ENCODE results near the gene NDOR1.

Gene NDOR1

GRCh38 chr9:137223078-137223970, 17.8 kb downstream of the NDOR1 start:
- TF ChIP-seq, protein P1, sequence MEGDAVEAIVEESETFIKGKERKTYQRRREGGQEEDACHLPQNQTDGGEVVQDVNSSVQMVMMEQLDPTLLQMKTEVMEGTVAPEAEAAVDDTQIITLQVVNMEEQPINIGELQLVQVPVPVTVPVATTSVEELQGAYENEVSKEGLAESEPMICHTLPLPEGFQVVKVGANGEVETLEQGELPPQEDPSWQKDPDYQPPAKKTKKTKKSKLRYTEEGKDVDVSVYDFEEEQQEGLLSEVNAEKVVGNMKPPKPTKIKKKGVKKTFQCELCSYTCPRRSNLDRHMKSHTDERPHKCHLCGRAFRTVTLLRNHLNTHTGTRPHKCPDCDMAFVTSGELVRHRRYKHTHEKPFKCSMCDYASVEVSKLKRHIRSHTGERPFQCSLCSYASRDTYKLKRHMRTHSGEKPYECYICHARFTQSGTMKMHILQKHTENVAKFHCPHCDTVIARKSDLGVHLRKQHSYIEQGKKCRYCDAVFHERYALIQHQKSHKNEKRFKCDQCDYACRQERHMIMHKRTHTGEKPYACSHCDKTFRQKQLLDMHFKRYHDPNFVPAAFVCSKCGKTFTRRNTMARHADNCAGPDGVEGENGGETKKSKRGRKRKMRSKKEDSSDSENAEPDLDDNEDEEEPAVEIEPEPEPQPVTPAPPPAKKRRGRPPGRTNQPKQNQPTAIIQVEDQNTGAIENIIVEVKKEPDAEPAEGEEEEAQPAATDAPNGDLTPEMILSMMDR (IDR thresholded peaks at IDR 0.05): no peak

- TF ChIP-seq, protein P1 (IDR thresholded peaks at IDR 0.05): no peak
Measured at GRCh38 chr9:137224830-137225694, 19.6 kb downstream of the NDOR1 start, which contains the start of gene CYSRT1. Gene CYSRT1, plus strand, starts transcription at chr9:137225174. Its CDS starts 448 bp downstream, at chr9:137225622.

DNA sequence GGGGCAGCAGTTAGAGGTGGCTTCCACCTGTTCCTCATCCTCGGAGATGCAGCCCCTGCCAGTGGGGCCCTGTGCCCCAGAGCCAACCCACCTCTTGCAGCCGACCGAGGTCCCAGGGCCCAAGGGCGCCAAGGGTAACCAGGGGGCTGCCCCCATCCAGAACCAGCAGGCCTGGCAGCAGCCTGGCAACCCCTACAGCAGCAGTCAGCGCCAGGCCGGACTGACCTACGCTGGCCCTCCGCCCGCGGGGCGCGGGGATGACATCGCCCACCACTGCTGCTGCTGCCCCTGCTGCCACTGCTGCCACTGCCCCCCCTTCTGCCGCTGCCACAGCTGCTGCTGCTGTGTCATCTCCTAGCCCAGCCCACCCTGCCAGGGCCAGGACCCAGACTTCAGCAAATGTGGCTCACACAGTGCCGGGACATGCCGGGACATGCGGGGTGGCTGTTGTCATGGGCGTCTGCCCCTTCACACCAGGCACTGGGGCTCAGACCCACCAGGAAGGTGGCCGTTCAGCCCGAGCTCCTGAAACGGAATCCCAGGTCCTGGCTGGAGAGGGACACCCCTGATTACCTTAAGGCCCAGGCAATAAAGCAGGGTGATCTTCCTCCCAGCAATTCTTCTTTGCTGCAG, 20.3 kb downstream of the NDOR1 start:
- TF ChIP-seq, protein P1 (IDR thresholded peaks at IDR 0.05): no peak

- TF ChIP-seq, protein P1 (IDR thresholded peaks at IDR 0.05): no peak
Measured at GRCh38 chr9:137226338-137227053, 21.0 kb downstream of the NDOR1 start.

DNA sequence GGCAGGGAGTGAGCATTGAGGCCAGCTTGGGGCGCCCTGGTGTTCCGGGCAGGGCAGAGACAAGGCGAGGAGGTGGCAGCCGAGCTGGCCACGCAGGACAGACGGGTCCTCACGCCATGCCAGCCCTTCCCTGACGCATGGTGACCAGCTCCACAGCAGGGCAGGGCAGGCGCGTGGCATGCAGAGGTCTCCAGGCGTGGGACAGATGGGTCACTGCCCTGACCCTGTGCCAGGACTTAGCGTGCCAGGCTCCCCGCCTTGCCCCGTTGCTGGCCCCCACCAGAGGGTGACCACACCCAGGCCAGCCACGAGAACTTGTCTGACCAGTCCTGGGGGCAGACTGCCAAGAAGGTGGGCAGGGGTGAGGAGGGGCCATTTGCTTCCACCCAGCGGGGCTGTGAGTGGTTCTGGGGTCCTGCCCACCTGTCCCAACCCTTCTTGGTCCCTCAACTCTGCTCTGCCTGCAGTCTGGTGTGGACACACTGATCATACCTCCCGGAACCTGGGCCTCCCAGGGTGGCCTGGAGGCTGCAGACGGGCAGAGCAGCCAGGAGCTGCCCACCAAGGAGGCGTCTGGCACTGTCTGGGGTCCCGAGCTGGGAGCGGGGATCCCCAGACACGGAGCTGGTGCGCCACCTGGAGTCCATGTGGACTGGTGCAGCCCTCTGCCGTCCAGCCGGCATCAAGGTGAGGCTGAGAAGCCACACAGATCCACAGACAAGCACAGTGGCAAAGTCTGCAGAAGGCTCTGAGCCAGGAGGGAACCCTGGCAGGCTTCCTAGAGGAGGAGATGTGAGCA, 21.8 kb downstream of the NDOR1 start, which contains the start of gene RNF224:
Gene RNF224, plus strand, starts transcription at position 449 of the 799 bp plus-strand sequence. CDS start 834 bp downstream, outside the sequence.
- TF ChIP-seq, protein P1 (IDR thresholded peaks at IDR 0.05): peak; percentile 94

DNA sequence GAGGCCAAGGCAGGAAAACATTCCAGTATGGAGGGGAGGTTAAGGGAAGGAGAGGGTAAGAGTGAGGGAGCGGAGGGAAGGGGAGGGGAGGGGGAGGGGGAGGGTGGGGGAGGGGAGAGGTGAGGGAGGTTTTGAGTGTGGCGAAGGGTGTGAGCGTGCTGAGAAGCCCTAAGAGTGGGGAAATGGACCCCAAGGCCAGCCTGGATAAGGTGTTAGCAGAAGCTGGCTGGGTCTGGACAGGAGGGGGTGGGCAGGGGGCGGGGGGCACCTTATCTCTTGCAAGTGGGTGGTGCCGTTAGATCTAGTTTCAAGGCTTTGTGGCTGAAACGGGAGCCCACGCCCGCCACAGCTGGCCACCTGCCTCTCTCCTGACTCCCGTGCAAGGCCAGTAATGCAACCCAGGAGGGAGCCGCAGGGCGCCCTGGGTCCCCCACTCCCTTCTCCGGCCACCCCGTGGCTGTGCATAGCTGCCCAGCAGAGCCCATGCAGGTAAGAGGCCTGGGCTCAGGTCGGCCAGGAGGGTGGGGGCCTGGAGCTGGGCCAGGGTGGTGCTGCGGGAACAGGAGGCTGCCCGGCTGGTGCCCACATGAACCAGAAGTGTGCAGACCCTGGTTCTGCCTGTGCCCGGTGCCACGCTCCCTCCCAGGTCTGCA, 22.5 kb downstream of the NDOR1 start:
- TF ChIP-seq, protein P1 (IDR thresholded peaks at IDR 0.05): no peak

Data from LNCAP (cell line).